B cell (primary cell): ENCODE measurements around the gene NKAIN2.

Experiments
- CTCF ChIP-seq: fragments of 200-600 bp; IDR thresholded peaks from one replicate; pipeline ENCODE4 v1.8.0; 2022; ENCODE audit warnings: antibody characterized with exemption, mild to moderate bottlenecking
- EZH2 ChIP-seq: IDR thresholded peaks from 2 replicates; pipeline ENCODE4 v1.6.1; 2012; ENCODE audit warnings: borderline replicate concordance, low read depth, mild to moderate bottlenecking, moderate library complexity, low read length; ENCODE audit not compliant: insufficient read depth, poor library complexity, severe bottlenecking

GRCh38 chr6:124536157-124536841, 732.6 kb downstream of the NKAIN2 start:
- TF ChIP-seq CTCF (no peak), EZH2 (no peak)
